Measurements from ENCODE around the gene FGD2.

The FGD2 gene

GRCh38 chr6:37072526-37072925 lies 67.1 kb downstream of the FGD2 start:
- no peak overlapping the region for H3K4me3 ChIP-seq (ENCODE audit: control insufficient read depth, low read depth, low read length)
- TF ChIP-seq, protein P1, sequence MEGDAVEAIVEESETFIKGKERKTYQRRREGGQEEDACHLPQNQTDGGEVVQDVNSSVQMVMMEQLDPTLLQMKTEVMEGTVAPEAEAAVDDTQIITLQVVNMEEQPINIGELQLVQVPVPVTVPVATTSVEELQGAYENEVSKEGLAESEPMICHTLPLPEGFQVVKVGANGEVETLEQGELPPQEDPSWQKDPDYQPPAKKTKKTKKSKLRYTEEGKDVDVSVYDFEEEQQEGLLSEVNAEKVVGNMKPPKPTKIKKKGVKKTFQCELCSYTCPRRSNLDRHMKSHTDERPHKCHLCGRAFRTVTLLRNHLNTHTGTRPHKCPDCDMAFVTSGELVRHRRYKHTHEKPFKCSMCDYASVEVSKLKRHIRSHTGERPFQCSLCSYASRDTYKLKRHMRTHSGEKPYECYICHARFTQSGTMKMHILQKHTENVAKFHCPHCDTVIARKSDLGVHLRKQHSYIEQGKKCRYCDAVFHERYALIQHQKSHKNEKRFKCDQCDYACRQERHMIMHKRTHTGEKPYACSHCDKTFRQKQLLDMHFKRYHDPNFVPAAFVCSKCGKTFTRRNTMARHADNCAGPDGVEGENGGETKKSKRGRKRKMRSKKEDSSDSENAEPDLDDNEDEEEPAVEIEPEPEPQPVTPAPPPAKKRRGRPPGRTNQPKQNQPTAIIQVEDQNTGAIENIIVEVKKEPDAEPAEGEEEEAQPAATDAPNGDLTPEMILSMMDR (conservative IDR thresholded peaks at IDR 0.05; ENCODE audit: control insufficient read depth, insufficient read depth, low read depth, low read length), result no peak
- DNase-seq (ENCODE audit: low read depth), result no peak

DNA sequence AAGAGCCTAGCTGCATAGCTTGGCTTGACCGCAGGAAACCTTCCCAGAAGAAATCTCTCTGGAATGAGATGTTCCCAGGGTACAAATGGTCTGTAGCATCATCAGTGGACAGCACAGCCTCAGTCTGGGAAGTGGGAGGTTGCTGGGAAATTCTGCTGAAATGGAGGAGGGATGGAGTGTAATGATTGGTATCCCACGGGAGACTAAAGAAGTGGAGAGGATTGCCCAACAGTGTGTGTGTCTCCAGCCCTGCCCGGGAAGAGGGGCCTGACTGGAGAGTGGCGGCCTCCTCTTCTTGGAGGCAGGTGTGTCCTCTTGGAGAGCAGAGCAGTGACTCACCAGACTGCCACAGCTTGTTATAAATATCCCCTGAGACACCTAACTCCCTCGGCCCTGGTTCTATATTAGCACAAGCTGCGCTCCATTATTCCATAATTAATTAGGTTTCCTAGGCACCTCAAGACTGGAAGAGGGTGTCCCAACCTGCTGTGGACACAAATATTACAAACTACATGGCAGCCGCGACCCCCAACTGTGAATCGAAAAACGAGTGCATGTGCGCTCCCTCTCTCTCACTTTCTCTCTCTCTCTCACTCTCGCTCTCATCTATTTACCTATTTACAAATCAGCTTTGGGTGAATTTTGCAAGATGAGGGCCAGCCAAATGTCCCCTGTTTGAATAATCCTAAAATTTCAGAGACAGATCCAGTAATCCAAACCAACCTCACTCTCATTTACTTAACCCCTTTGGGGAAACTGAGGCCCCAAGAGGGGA lies 68.8 kb downstream of the FGD2 start:
- TF ChIP-seq, protein P1 (conservative IDR thresholded peaks at IDR 0.05; ENCODE audit: control insufficient read depth, insufficient read depth, low read depth, low read length), result no peak
- no peak overlapping the region for H3K4me3 ChIP-seq (ENCODE audit: control insufficient read depth, low read depth, low read length)
- DNase-seq (ENCODE audit: low read depth), result peak; percentile 95

DNA sequence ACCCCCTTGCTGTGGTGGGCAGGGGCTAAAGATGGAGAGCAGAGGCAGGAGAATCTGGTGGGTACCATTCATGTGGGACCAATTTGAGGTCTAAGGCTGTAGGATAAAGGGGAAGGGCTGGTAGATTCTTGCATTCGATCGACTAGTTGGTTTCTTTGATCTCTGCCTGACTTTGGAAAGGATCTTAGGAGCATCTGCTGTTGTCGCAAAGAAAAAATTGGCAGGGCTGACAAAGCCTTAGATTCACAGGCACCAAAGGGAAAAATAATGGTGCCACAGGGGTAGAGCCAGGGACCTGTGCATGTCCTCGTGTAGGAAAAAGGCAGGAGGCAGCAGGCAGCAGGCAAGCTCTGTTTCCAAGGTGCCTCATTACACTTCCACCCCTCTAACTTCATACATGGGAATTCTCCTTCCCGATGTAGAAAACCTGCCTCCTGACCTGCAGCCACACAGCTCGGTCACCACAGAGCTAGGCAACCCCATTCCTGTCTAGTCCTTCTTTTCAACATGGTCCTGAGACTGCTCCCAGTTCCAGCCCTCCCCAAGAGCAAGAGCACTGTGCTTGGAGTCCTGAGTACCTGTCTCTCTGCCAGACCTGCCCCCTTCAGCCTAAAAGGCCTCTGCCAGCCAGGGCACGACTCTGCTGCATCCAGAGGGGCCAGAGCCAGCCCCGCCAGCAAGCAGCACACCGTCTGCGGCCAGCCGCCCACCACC lies 71.9 kb downstream of the FGD2 start:
- TF ChIP-seq, protein P1 (conservative IDR thresholded peaks at IDR 0.05; ENCODE audit: control insufficient read depth, insufficient read depth, low read depth, low read length), result no peak
- H3K4me3 ChIP-seq (ENCODE audit: control insufficient read depth, low read depth, low read length), result no peak overlapping the region
- DNase-seq (ENCODE audit: low read depth), result no peak

- peak; percentile 97 for DNase-seq (ENCODE audit: low read depth)
- TF ChIP-seq, protein P1 (conservative IDR thresholded peaks at IDR 0.05; ENCODE audit: control insufficient read depth, insufficient read depth, low read depth, low read length), result no peak
Observed at GRCh38 chr6:37077905-37078296, 72.4 kb downstream of the FGD2 start.

More at GRCh38 chr6:37077905-37078296, 72.4 kb downstream of the FGD2 start:
- H3K4me3 ChIP-seq (ENCODE audit: control insufficient read depth, low read depth, low read length), result no peak overlapping the region
